GM12878 (cell line): ENCODE results near the gene ZBTB16. TPM values are rescaled to one million over a fixed set of nuclear protein-coding genes. Genes with fewer than 3 reads are reported as not detected.

ENCODE experiments used
- ATAC-seq: fragments of 200-7000 bp; cut with Tn5 transposase; 3 replicates; pipeline ENCODE4 v1.9.1; 2020; ENCODE audit warnings: mild to moderate bottlenecking, moderate library complexity
- BruUV-seq: library from RNA; stranded (reverse); fragments of 400-500 nt; replicated peaks from 2 replicates; lab custom pipeline; 2021; lab: Mats Ljungman, UMichigan
- CTCF ChIA-PET: fragments of 300-600 bp; sonication (Branson Sonifier 250); formaldehyde crosslinking; extraction: SDS; loops from one replicate; lab custom pipeline; 2021; ENCODE audit warnings: inconsistent platforms; lab: Yijun Ruan, JAX
- POLR2A ChIA-PET: fragments of 350-600 bp; formaldehyde crosslinking; extraction: SDS; loops from one replicate; lab custom pipeline; 2021; ENCODE audit warnings: inconsistent platforms; lab: Charles Lee
- RAD21 ChIA-PET: fragments of 300-600 bp; sonication (Branson Sonifier 250); formaldehyde crosslinking; loops from one replicate; lab custom pipeline; 2023; ENCODE audit warnings: antibody characterized with exemption; ENCODE audit not compliant: unreplicated experiment; lab: Charles Lee
- SMC1A ChIA-PET: fragments of 300-600 bp; sonication (Branson Sonifier 250); formaldehyde crosslinking; loops from one replicate; lab custom pipeline; 2023; ENCODE audit not compliant: unreplicated experiment, uncharacterized antibody; lab: Charles Lee
- DNase-seq: peaks from one replicate; pipeline ENCODE4 v3.0.0-alpha.2; 2011; ENCODE audit warnings: low read depth, low spot score
- FAIRE-seq: peaks from 3 replicates; lab custom pipeline; 2011; peaks lifted over from hg19 to GRCh38; lab: Jason Lieb, UNC
- H2AFZ ChIP-seq: 2 replicates; pipeline ENCODE4 v1.6.0; 2011; ENCODE audit warnings: low read depth, low read length, control low read depth; ENCODE audit not compliant: control insufficient read depth
- H3K27ac ChIP-seq: 2 replicates; pipeline ENCODE4 v1.5.1; 2011; ENCODE audit warnings: control low read depth; ENCODE audit not compliant: control insufficient read depth, insufficient read depth
- H3K27me3 ChIP-seq, 2 experiments: replicated peaks in 1 of 2; 2 replicates each; pipeline versions ENCODE4 v1.6.0 to v1.6.1; 2011; ENCODE audit warnings: low read length in 1 of 2; ENCODE audit not compliant: control insufficient read depth in 2 of 2, insufficient read depth in 2 of 2
- H3K36me3 ChIP-seq, 2 experiments: 2 replicates each; pipeline ENCODE4 v1.5.1; 2011; ENCODE audit warnings: low read length in 1 of 2; ENCODE audit not compliant: control insufficient read depth in 2 of 2, insufficient read depth in 2 of 2
- H3K4me1 ChIP-seq: 2 replicates; pipeline ENCODE4 v1.6.1; 2011; ENCODE audit warnings: mild to moderate bottlenecking, low read length, moderate library complexity, mixed read lengths; ENCODE audit not compliant: control insufficient read depth, insufficient read depth
- H3K4me2 ChIP-seq: 2 replicates; pipeline ENCODE4 v1.6.0; 2011; ENCODE audit warnings: control low read depth; ENCODE audit not compliant: control insufficient read depth, insufficient read depth
- H3K4me3 ChIP-seq: fragments of 200-600 bp; sonication (generic); 2 replicates; pipeline ENCODE4 v1.5.1; 2016
- H3K79me2 ChIP-seq: 2 replicates; pipeline ENCODE4 v1.6.0; 2011; ENCODE audit warnings: low read length; ENCODE audit not compliant: control insufficient read depth, insufficient read depth
- H3K9ac ChIP-seq: 2 replicates; pipeline ENCODE4 v1.8.0; 2011; ENCODE audit warnings: low read length, control low read depth, mixed read lengths; ENCODE audit not compliant: control insufficient read depth, insufficient read depth
- H3K9me3 ChIP-seq: replicated peaks from 3 replicates; pipeline ENCODE4 v1.5.1; 2011; ENCODE audit warnings: mild to moderate bottlenecking, low read length; ENCODE audit not compliant: control insufficient read depth, insufficient read depth
- H4K20me1 ChIP-seq: 2 replicates; pipeline ENCODE4 v1.6.0; 2011; ENCODE audit not compliant: control insufficient read depth, insufficient read depth
- ATF2 ChIP-seq: IDR thresholded peaks from 2 replicates; pipeline ENCODE4 v1.6.1; 2012; ENCODE audit warnings: low read length, inconsistent platforms
- ETV6 ChIP-seq, 2 experiments: fragments of 450-650 bp in 1 of 2; IDR thresholded peaks in 1 of 2; conservative IDR thresholded peaks in 1 of 2; 2 replicates each; pipeline ENCODE4 v1.6.1; 2014; ENCODE audit warnings: antibody characterized with exemption in 1 of 2, borderline replicate concordance in 1 of 2, low read depth in 1 of 2, mild to moderate bottlenecking in 1 of 2, moderate library complexity in 1 of 2
- FOXM1 ChIP-seq: IDR thresholded peaks from 2 replicates; pipeline ENCODE4 v1.6.1; 2012; ENCODE audit warnings: low read depth, mild to moderate bottlenecking, inconsistent platforms, low read length, moderate library complexity
- GABPA ChIP-seq: IDR thresholded peaks from 2 replicates; pipeline ENCODE4 v1.6.1; 2014; ENCODE audit warnings: antibody characterized with exemption, low read depth, mild to moderate bottlenecking, inconsistent platforms
- MAX ChIP-seq: IDR thresholded peaks from 2 replicates; pipeline ENCODE4 v1.6.1; 2012; ENCODE audit warnings: low read depth, low read length, improper control_type of control experiment
- SIN3A ChIP-seq: IDR thresholded peaks from 2 replicates; pipeline ENCODE4 v1.6.1; 2012; ENCODE audit warnings: low read depth, low read length, improper control_type of control experiment
- SUZ12 ChIP-seq: fragments of 200-600 bp; sonication (generic); IDR thresholded peaks from one replicate; pipeline ENCODE4 v1.6.1; 2018; ENCODE audit warnings: antibody characterized with exemption, mild to moderate bottlenecking; ENCODE audit not compliant: unreplicated experiment
- ZNF384 ChIP-seq: IDR thresholded peaks from 2 replicates; pipeline ENCODE4 v1.6.1; 2012; ENCODE audit warnings: low read depth, mild to moderate bottlenecking, low read length, improper control_type of control experiment, borderline replicate concordance
- ZZZ3 ChIP-seq: IDR thresholded peaks from 2 replicates; pipeline ENCODE4 v1.6.1; 2011; ENCODE audit warnings: low read depth; ENCODE audit not compliant: control insufficient read depth, insufficient read length
- WGBS: methylation state at CpG from one replicate; pipeline ENCODE4 v1.1.6; 2016; ENCODE audit warnings: low lambda C conversion rate; ENCODE audit not compliant: insufficient replicate concordance, insufficient coverage; ENCODE audit errors: missing lambda C conversion rate; 5-methylcytosine and 5-hydroxymethylcytosine counted together
- in situ Hi-C: fragments of 300-500 bp; cut with MboI; formaldehyde crosslinking; loops from 9 replicates; pipeline ENCODE4 v1.14.3; 2018; ENCODE audit warnings: mixed read lengths
- intact Hi-C: fragments of 100-400 bp; cut with micrococcal nuclease; formaldehyde crosslinking; loops from one replicate; pipeline ENCODE4 v1.14.2; 2022; ENCODE audit not compliant: unreplicated experiment
- polyA plus RNA-seq, 11 experiments: library from polyadenylated mRNA; depleted of rRNA in 4 of 11; unstranded in 6 of 11; stranded (reverse) in 5 of 11; fragments of >200 nt; fragmentation: Nextera tagmentation in 4 of 11; fragmentation: Illumina TruSeq in 1 of 11; extraction: Ambion mirVana in 4 of 11; extraction: Trizol in 1 of 11; gene quantifications; 1 replicate in 1 of 11; 2 replicates in 10 of 11; pipeline versions ENCODE4 v1.2.1 to v1.2.3, GENCODE V29; 2011 to 2016; ENCODE audit warnings: inconsistent platforms in 2 of 11, missing spikeins in 2 of 11, low read depth in 1 of 11
- total RNA-seq, 4 experiments: library from RNA; depleted of rRNA in 3 of 4; stranded (reverse); fragments of >200 nt in 3 of 4; fragmentation: Illumina TruSeq in 1 of 4; extraction: Trizol in 1 of 4; gene quantifications; 2 replicates each; pipeline versions ENCODE4 v1.2.1 to v1.2.3, GENCODE V29; 2013 to 2021
- TF ChIP-seq, protein P1 (sequence below): fragments of 450-650 bp; formaldehyde crosslinking; IDR thresholded peaks from 2 replicates; pipeline ENCODE4 v1.5.0; 2022; ENCODE audit warnings: mild to moderate bottlenecking, missing genetic modification characterization

ZBTB16 gene
- total and polyA plus RNA-seq, 10 of the 15 experiments (the other 5 are each of a cell fraction or from before 2014, with no cell fraction given): 0.38 TPM; not detected in 9

GRCh38 chr11:114010931-114011330, 48.6 kb upstream of the ZBTB16 start (continued):
- no peak for TF ChIP-seq ZZZ3
- TF ChIP-seq SIN3A: no peak
- TF ChIP-seq FOXM1: no peak

GRCh38 chr11:114011443-114011842, 48.1 kb upstream of the ZBTB16 start:
- Histone ChIP-seq H3K27me3 (no peaks in the 10 kb centered on the region; a peak in 1 of 4 replicates), H3K36me3 (no peaks in the 10 kb centered on the region), H4K20me1 (no peaks in the 10 kb centered on the region), H3K4me3 (no peak overlapping the region), H3K27ac (no peak overlapping the region), H3K9ac (no peak overlapping the region), H3K79me2 (no peaks in the 10 kb centered on the region), H3K9me3 (no peaks in the 10 kb centered on the region), H3K4me1 (no peaks in the 10 kb centered on the region), H2AFZ (no peak overlapping the region), H3K4me2 (no peak overlapping the region)
- intact Hi-C loops (no loop called here), in situ Hi-C loops (no loop called here)
- SMC1A ChIA-PET: no interaction called here
- POLR2A ChIA-PET: no interaction called here
- RAD21 ChIA-PET: no interaction called here
- TF ChIP-seq SUZ12 (no peak), MAX (no peak), ATF2 (no peak), ETV6 (conservative IDR thresholded peaks at IDR 0.05 in 1 of 2, IDR thresholded peaks at IDR 0.05 in 1 of 2; ENCODE audit: borderline replicate concordance in 1 of 2, low read depth in 1 of 2) (no peak), ZNF384 (no peak), GABPA (no peak)
- TF ChIP-seq, protein P1, sequence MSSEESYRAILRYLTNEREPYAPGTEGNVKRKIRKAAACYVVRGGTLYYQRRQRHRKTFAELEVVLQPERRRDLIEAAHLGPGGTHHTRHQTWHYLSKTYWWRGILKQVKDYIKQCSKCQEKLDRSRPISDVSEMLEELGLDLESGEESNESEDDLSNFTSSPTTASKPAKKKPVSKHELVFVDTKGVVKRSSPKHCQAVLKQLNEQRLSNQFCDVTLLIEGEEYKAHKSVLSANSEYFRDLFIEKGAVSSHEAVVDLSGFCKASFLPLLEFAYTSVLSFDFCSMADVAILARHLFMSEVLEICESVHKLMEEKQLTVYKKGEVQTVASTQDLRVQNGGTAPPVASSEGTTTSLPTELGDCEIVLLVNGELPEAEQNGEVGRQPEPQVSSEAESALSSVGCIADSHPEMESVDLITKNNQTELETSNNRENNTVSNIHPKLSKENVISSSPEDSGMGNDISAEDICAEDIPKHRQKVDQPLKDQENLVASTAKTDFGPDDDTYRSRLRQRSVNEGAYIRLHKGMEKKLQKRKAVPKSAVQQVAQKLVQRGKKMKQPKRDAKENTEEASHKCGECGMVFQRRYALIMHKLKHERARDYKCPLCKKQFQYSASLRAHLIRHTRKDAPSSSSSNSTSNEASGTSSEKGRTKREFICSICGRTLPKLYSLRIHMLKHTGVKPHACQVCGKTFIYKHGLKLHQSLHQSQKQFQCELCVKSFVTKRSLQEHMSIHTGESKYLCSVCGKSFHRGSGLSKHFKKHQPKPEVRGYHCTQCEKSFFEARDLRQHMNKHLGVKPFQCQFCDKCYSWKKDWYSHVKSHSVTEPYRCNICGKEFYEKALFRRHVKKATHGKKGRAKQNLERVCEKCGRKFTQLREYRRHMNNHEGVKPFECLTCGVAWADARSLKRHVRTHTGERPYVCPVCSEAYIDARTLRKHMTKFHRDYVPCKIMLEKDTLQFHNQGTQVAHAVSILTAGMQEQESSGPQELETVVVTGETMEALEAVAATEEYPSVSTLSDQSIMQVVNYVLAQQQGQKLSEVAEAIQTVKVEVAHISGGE: no peak
- no peak for FAIRE-seq
- CTCF ChIA-PET: no interaction called here
- DNase-seq: no peak
- WGBS: 32% methylated on average over 2 of the region's 2 CpGs
- no peak for ATAC-seq
- BruUV-seq: no TSS peak
